HG03432 (cell line): ENCODE measurements around the gene PPTC7.
A peak's percentile ranks its signal among the peaks of the same experiment; 100 is the strongest.
"Not testable (repeated sequence)": the region's sequence is repeated elsewhere in the genome, so short reads cannot be mapped to it uniquely, and the experiment has no call there.

Experiments used
- ATAC-seq: cut with Tn5 transposase; IDR thresholded peaks from one replicate; pipeline ENCODE4 v1.9.1; 2021; ENCODE audit warnings: mild to moderate bottlenecking, moderate library complexity; ENCODE audit not compliant: unreplicated experiment

Gene PPTC7

GRCh38 chr12:110587102-110587501 is 4.0 kb upstream of the PPTC7 start:
- ATAC-seq = not testable (repeated sequence)

GRCh38 chr12:110585231-110585799 is 2.2 kb upstream of the PPTC7 start:
- no peak for ATAC-seq

DNA sequence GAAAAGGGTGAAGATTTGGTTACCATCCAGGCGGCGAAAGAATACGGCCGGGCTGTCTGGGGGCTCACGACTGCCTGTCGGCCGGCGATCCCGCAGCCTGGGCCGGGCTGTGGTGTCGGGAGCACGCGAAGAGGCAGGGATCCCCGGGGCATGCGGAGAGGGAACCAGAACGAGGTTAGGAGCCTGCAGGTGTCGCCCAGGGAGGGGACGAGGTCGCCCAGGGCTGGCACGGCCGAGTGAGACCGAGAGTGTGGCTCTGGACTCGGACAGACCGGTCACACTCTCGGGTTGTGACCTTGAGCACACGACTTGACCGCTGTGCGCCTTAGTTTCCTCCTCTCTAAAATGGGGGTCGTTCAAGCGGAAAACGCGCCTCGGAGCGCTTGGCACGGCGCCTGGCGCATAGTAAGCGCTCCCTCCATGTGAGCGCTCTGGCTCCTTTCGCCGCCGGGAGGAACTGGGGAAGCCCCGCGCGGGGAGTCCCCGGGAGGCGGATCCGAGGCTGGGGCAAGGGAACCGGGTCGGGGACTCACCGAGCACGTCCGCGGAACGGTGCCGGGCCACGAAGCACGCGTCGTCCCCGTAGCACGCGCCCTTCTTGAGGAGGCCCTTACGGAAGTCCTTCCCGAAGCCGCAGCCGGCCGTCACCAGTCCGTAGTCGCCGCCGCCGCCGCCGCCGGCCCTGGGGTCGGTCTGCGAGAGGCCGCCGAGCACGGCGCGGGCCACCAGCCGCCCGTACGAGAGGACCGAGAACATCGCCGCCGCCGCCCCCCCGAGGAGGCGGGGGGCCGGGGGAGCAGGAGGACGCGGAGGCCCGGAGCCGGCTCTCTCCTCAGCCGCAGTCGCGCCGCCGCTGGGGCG is 612 bp downstream of the PPTC7 start:
- ATAC-seq = peak; percentile 63

DNA sequence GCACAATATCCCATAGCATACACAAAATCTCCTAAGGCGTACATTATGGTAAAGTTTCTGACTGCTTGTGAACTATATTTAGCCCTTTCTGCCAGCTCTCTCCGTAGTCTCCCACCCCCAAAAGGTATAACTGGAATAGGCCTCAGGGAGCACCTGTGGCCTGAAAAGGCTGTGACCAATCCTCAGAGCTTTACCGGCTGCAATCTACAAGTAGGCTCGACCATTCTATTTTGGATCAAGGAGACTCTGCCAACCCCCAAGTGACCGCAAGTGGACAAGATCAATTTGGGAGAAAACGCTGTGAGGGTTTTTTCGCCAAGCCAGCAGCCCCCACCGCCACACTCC is 1.2 kb downstream of the PPTC7 start:
- no peak for ATAC-seq

DNA sequence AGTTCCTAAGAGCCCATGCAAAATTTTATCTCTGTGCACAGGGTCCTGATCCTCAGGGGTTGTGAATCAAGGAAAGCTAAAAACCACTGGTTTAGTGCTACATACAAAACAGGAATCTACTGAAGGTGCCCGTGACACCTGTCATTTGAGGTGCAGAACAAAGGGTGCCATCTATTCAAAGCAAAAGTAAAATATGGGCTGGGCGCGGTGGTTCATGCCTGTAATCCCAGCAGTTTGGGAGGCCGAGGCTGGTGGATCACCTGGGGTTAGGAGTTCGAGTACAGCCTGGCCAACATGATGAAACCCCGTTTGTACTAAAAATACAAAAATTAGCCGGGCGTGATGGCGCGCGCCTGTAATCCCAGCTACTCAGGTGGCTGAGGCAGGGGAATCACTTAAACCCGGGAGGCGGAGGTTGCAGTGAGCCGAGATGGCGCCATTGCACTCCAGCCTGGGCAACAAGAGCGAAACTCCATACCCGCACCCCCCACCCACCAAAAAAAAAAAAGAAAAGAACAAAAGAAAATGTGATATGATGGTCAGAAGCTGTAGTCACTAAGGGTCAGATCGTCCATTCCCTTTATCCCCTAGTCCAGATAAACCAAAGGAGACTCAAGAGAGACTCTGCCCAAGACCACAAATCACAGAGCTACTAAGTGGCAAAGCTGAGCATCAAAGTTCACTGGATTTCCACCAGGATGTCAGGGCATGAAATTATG is 3.4 kb downstream of the PPTC7 start:
- ATAC-seq = no peak

GRCh38 chr12:110578694-110579534 is 4.2 kb downstream of the PPTC7 start:
- ATAC-seq = no peak

- ATAC-seq = peak; percentile 24
These were observed 5.0 kb downstream of the PPTC7 start for GRCh38 chr12:110577864-110578693.

GRCh38 chr12:110576504-110576903 is 6.6 kb downstream of the PPTC7 start:
- no peak for ATAC-seq

DNA sequence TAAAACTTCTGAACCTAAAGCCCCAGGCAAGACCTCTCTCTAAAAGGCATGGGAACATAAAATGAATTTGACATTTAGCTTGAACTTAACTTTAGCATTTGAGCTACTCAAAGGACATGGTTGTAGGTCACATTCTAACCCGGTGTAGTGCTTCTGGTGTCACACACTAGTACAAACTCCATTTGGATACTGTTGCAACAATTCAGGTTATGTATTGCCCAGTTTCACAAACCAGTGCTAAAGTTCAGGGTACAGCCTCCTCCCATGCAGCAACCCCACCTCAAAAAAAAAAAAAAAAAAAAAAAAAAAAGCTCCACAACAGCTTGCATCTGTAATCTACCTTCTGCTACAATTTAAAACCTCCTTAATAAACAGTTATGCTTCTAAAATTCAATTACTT is 7.8 kb downstream of the PPTC7 start:
- ATAC-seq = no peak

DNA sequence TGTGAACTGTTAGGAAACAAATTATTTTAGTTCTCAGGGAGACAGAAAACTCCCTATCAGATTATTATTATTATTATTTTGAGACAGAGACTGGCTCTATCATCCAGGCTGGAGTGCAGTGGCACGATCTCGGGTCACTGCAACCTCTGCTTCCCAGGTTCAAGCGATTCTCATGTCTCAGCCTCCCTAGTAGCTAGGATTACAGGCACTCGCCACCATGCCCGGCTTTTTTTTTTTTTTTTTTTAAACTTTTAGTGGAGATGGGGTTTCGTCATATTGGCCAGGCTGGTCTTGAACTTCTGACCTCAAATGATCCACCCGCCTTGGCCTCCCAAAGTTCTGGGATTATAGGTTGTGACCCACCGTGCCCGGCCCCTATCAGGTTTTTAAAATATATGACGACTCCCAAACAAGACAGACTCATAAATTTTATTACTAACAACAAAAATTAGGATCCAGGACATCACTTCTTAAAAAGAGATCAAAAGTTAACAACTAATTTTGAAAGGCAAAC is 8.3 kb downstream of the PPTC7 start:
- not testable (repeated sequence) for ATAC-seq

DNA sequence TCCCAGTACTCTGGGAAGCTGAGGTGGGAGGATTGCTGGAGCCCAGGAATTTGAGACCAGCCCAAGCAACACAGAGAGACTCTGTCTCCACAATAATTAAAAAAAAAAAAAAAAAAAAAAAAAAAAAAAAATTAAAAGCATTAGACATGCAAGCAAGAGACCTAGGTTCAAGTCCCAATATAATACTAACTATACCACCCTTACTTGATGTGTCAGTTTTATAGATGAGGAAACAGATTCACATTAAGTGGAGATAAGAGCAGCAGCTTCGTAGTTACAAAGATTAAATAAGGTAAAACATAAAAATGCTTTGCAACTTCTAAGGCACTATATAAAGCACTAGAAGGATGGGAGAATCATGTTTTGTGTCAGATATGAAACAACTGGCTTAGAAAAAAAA is 9.1 kb downstream of the PPTC7 start:
- no peak for ATAC-seq

DNA sequence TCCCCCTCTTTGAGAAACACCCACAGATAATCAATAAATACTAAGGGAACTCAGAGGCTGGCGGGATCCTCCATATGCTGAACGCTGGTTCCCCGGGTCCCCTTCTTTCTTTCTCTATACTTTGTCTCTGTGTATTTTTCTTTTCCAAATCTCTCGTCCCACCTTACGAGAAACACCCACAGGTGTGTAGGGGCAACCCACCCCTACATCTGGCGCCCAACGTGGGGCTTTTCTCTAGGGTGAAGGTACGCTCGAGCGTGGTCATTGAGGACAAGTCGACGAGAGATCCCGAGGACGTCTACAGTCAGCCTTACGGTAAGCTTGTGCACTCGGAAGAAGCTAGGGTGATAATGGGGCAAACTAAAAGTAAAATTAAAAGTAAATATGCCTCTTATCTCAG is 12.3 kb downstream of the PPTC7 start:
- ATAC-seq = not testable (repeated sequence)

GRCh38 chr12:110569838-110570237 is 13.3 kb downstream of the PPTC7 start:
- ATAC-seq = not testable (repeated sequence)

- no peak for ATAC-seq
These were observed 14.4 kb downstream of the PPTC7 start for GRCh38 chr12:110568752-110569151.

- no peak for ATAC-seq
These were observed 16.1 kb downstream of the PPTC7 start for GRCh38 chr12:110566993-110567392.

DNA sequence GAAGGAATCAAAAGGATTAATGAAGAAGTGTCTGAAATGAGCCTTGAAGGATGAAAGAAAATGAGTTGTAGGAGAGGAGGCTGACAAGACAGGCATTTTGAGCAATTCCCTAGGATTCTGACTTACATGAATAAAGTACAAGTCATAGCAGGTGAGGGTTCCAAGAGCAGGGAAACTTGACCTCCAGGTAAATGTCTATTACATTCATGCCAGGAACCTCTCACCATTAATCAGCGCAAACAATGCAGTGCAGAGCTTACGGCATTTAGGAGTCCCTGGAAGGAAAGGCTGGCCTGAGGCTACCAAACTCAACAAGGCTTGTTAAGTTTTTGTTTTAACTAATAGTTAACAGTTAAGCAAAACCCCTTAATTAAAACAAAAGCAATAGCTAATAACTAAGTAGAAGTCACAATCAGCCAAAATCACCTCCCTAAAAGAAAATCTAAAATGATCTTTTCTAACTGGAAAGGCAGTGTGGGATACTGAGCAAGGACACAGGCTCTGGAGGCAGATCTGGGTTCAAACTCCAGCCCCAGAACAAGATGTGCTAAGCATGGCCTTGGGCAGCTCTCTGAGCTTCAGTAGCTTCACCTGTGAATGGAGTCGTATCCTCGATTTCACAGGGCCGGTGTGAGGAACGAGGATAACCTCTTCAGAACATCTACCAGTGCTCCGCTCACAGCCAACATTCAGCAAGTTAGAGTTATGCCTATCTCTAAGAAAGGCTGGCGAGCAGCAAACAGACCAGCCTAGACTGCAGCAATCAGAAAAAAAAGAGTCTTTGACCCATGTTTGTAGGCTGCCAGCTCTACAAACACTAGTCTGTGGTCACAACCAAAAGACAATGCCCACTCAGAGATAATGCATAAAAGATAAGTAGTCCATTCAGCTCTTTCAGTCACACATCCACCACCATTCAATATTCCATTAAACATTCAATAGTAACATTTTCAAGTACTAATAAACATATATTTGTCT is 16.9 kb downstream of the PPTC7 start:
- ATAC-seq = no peak

- ATAC-seq = no peak
These were observed 18.6 kb downstream of the PPTC7 start for GRCh38 chr12:110564471-110564991.

- ATAC-seq = no peak
These were observed 19.2 kb downstream of the PPTC7 start for GRCh38 chr12:110563702-110564470.
